HG03558 (cell line): Measurements from ENCODE around the gene DYNLRB1.

Experiments
- ATAC-seq: cut with Tn5 transposase; IDR thresholded peaks from one replicate; pipeline ENCODE4 v1.9.1; 2021; ENCODE audit warnings: moderate number of reproducible peaks; ENCODE audit not compliant: unreplicated experiment; ENCODE audit errors: extremely low read depth

DYNLRB1 gene

GRCh38 chr20:34549929-34550305, 33.7 kb downstream of the DYNLRB1 start:
- no peak for ATAC-seq

DNA sequence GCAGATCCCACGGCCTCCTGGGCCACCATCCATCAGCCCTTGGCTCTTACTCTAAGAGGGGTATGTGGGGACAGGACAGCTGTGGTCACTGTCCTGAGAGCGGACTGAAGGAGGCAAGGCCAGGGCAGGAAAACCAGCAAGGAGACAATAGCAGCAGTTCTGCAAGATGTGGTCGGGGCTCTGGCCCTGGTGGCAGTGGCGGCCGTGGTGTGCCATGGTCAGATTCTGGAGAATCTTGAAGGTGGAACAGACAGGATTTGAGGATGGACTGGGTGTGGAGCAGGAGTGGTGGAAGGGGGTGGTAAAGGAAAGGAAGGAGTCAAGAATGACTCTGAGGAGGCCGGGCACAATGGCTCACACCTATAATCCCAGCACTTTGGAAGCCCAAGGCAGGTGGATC, 36.3 kb downstream of the DYNLRB1 start:
- ATAC-seq, result no peak

- ATAC-seq, result no peak
Observed at GRCh38 chr20:34553366-34553867, 37.2 kb downstream of the DYNLRB1 start.

DNA sequence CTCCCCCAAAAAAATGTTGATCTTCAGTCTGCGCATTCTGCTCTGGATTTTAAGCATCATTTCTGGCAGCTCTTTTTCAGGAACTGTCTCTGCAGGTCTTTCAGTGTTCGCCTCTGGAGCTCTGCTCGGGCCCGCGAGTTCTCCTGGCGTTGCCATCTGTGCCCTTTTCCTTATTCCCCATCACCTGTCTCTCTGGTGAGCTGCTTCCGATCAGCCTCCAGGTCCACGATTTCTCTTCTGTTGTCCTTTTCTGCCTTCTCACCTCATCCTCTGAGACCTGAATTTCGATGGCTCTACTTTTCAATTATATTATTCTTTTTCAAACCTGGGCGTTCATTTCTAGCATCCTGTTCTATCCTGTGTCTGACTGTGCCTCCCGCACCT, 41.7 kb downstream of the DYNLRB1 start:
- ATAC-seq, result no peak

GRCh38 chr20:34558320-34559218, 42.3 kb downstream of the DYNLRB1 start, which contains the start of gene MAP1LC3A:
Gene MAP1LC3A, plus strand, starts transcription at chr20:34558718. Its CDS starts 151 bp downstream, at chr20:34558869.
- ATAC-seq, result no peak

- ATAC-seq, result no peak
Observed at GRCh38 chr20:34559311-34560140, 43.3 kb downstream of the DYNLRB1 start.

DNA sequence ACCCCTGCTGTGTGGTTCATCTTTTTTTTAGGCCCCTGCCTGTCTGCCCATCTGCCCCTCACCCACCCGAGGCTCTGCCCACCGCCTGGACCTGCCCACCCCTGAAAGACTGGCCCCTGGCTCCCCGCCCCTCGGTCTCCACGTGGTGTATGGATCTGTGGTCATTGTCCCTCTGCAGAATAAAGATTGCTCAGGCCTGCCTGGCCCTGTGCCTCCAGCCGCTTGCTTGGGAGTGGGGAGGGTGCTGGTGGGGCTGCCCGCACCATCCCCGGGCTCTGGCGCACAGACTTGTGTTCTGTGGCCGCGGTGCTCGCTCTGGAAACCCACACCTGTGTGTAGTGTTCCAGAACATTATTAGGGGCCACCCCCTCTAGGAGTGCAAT, 43.9 kb downstream of the DYNLRB1 start:
- ATAC-seq, result no peak

- ATAC-seq, result no peak
Observed at GRCh38 chr20:34560614-34561013, 44.4 kb downstream of the DYNLRB1 start.

DNA sequence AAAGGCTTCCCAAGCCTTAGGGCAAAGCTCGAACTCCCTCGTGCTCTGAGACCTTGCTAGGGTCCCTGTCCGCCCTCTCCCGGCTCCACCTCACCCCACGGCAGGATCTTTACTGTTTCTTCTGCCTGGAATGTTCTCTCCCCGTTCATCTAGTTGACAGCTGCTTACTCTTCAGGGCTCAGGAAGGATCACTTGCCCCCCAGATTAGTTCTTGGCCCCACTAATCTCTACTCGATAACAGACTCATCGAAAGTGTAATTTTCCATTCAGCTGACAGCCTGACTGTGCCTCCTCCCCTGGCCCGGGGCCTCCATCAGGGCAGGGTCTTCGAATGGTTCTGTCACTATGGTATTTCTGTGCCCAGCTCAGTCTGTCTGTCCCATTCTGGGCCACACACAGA, 45.4 kb downstream of the DYNLRB1 start:
- ATAC-seq, result no peak

GRCh38 chr20:34562641-34563040, 46.4 kb downstream of the DYNLRB1 start:
- ATAC-seq, result no peak

GRCh38 chr20:34564833-34565232, 48.6 kb downstream of the DYNLRB1 start:
- ATAC-seq, result no peak

GRCh38 chr20:34566978-34567891, 51.0 kb downstream of the DYNLRB1 start:
- ATAC-seq, result no peak

DNA sequence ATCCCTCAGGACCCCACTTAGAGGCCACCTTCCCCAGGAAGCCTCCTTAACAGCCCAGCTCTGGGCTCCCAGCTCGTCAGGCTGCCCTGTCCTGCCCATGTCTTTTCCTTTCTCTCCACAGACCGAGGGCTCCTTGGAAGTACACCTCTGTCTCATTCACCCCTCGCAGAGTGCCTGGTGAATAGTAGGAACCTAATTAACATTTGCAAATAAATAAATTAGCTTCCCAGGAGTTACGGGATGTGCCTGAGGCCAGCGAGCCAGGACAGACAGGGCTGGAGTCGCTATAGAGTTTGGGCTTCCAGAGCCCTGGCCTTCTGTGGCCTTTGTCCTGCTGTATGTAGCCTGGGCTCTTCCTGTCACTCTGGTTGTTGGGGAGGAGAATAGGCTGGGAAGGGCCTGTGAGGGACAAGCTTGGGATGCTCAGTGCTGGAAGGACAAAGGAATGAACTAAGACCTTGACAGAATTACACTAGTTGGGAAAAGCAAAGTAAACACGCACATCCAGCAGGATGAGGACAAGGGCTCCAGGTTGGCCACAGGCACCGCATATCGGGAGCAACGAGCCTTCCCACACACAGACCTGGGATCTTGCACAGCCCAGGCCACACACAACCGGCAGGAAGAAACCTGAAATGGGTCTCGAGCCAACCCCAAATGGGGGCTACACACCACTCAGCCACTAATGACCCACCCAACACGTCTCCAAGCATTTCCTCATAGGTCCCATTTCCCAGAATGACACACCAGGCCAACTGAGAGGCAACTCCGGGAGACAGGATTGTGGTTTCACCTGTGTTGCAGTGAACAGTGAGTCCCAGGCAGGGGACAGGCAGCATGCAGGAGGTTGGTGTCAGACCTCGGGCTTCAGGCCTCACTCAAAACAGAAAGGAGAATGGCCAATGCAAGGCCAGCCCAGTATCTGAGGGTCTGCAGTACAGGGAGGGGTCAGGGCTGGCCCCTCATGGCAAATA, 52.0 kb downstream of the DYNLRB1 start:
- no peak for ATAC-seq

GRCh38 chr20:34569598-34569997, 53.4 kb downstream of the DYNLRB1 start:
- ATAC-seq, result no peak

DNA sequence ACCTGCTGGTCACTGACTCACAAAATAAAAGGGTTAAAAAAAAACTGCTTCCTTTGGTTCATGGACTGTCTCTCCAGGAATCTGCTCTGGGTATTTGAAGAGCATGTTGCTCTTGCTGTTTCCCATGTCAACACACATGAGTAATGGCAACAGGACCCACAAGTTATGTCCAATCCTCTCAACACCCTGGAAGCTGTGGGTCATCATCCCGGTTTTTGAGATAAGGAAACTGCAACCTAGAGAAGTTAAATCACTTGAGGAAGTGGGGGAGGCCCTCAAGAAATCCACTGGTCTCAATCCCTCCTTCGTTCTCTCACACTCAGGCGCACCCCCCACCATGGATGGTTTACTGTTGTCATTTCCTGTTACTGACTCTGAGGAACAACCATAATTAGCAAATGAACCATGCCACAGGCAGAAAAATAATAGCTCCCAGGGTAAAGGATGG, 54.7 kb downstream of the DYNLRB1 start:
- ATAC-seq, result no peak

DNA sequence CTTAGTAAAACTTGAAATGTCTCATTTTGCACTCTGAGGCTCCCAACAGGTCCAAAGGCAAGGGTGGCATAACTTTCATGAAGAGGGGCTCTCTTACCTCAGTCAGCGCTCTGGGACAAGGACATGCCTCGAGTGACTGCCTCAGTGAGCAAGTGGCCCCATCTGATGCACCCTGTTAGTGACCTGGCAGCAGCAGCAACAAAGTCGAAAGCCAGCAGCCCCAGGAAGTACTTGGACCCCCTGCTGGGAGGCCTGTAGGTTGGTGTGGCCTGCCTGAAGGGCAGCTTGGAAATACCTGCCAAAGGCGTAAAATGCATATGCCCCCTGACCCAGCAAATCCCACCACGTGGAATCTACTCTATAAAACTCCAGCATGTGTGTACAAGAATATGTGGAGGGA, 55.5 kb downstream of the DYNLRB1 start:
- no peak for ATAC-seq

DNA sequence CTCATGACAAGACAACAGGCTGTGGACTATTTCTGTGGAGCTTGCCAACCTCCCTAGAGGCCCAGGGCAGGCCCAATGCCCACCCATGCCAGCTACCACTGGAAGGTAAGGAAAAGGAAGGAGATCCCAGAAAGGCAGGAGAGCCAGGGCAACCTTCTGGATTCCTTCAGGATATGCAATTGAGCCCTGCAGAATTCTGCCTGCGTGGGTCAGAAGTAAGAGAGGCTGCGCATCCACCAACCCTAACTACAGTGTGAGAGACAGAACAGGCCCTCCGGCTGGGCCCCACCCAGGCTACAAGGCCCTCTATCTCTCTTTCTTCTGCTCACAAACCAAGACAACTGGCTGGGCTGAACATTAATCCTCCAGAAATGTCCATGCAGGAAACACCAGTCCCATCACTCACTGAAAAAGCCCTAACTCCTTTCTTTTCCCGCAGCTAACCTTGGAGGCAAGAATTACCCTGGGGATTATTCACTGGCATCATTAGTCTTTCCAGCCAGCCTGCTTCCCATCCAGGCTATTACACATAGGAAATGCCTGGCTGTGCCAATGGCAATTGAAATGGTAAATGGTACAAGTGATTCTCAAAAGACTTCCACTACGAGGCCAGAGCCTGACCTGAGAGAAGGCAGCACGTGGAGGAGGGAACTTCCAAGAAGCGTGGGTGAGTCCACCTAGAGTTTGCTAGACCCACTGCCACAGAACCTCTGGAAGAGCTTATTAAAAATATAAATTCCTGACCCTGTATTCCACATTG, 57.5 kb downstream of the DYNLRB1 start:
- ATAC-seq, result no peak

- ATAC-seq, result no peak
Observed at GRCh38 chr20:34574426-34574825, 58.2 kb downstream of the DYNLRB1 start.
